Measurements from ENCODE around the gene PCGF6. TPM values are rescaled to one million over a fixed set of nuclear protein-coding genes. Genes with fewer than 3 reads are reported as not detected.
A peak's percentile ranks its signal among the peaks of the same experiment; 100 is the strongest.
"Not testable (repeated sequence)": the region's sequence is repeated elsewhere in the genome, so short reads cannot be mapped to it uniquely, and the experiment has no call there.

PCGF6 gene
- total RNA-seq, 4 donors from 2014 or later: 9.4 to 17.3 (median 12.4) TPM

GRCh38 chr10:103382769-103383168 is 31.8 kb upstream of the PCGF6 start:
- no peak for TF ChIP-seq CTCF (IDR thresholded peaks at IDR 0.05)
- DNase-seq (ENCODE audit: low spot score) (no peak), ATAC-seq (ENCODE audit: low FRiP score) (no peak)

- no peak for TF ChIP-seq CTCF (IDR thresholded peaks at IDR 0.05)
- no peak for DNase-seq (ENCODE audit: low spot score)
- no peak for ATAC-seq (ENCODE audit: low FRiP score)
Observed at GRCh38 chr10:103374263-103374662, 23.3 kb upstream of the PCGF6 start.

GRCh38 chr10:103373544-103373943 is 22.6 kb upstream of the PCGF6 start:
- ATAC-seq (ENCODE audit: low FRiP score): no peak
- no peak for DNase-seq (ENCODE audit: low spot score)
- no peak for TF ChIP-seq CTCF (IDR thresholded peaks at IDR 0.05)

- ATAC-seq (ENCODE audit: low FRiP score) (peak; percentile 87), DNase-seq (ENCODE audit: low spot score) (peak; percentile 64)
- TF ChIP-seq CTCF (IDR thresholded peaks at IDR 0.05): no peak
Observed at GRCh38 chr10:103367782-103368518, 17.0 kb upstream of the PCGF6 start, which contains the start of gene TAF5. TAF5 (plus strand) TSS chr10:103367976; CDS start chr10:103367990, 14 bp downstream.

- ATAC-seq (ENCODE audit: low FRiP score): no peak
- DNase-seq (ENCODE audit: low spot score): no peak
- TF ChIP-seq CTCF (IDR thresholded peaks at IDR 0.05): no peak
Observed at GRCh38 chr10:103367379-103367781, 16.4 kb upstream of the PCGF6 start.

GRCh38 chr10:103360791-103361190 is 9.9 kb upstream of the PCGF6 start:
- not testable (repeated sequence) for DNase-seq (ENCODE audit: low spot score); ATAC-seq (ENCODE audit: low FRiP score)

GRCh38 chr10:103359493-103359892 is 8.6 kb upstream of the PCGF6 start:
- not testable (repeated sequence) for ATAC-seq (ENCODE audit: low FRiP score); DNase-seq (ENCODE audit: low spot score)

- no peak for TF ChIP-seq CTCF (IDR thresholded peaks at IDR 0.05)
- DNase-seq (ENCODE audit: low spot score): no peak
- no peak for ATAC-seq (ENCODE audit: low FRiP score)
Observed at GRCh38 chr10:103355906-103356599, 5.1 kb upstream of the PCGF6 start.

- ATAC-seq (ENCODE audit: low FRiP score); DNase-seq (ENCODE audit: low spot score): not testable (repeated sequence)
Observed at GRCh38 chr10:103354567-103354966, 3.6 kb upstream of the PCGF6 start.

Data from omental fat pad (tissue), 4 donors.